Ascending aorta (tissue), 2 donors: ENCODE results near the gene ACOT11. TPM values are rescaled to one million over a fixed set of nuclear protein-coding genes. Genes with fewer than 3 reads are reported as not detected.

ENCODE experiments used
- DNase-seq, 2 donors: peaks; one replicate each; pipeline ENCODE4 v3.0.0-alpha.2; 2019; ENCODE audit warnings: low spot score in 2 of 2
- H3K27ac ChIP-seq, 2 donors: fragments of 200-600 bp; sonication (generic); one replicate each; pipeline ENCODE4 v1.5.1; 2016 to 2017; ENCODE audit warnings: mild to moderate bottlenecking in 1 of 2
- H3K27me3 ChIP-seq: fragments of 200-600 bp; sonication (generic); one replicate; pipeline ENCODE4 v1.5.1; 2017
- H3K36me3 ChIP-seq, 2 donors: fragments of 200-600 bp; sonication (generic); one replicate each; pipeline ENCODE4 v1.5.1; 2016
- H3K4me1 ChIP-seq, 2 donors: fragments of 200-600 bp; sonication (generic); one replicate each; pipeline ENCODE4 v1.5.1; 2016 to 2017; ENCODE audit warnings: mild to moderate bottlenecking in 1 of 2
- H3K4me3 ChIP-seq, 2 donors: fragments of 200-600 bp; sonication (generic); one replicate each; pipeline ENCODE4 v1.5.1; 2016 to 2017; ENCODE audit warnings: mild to moderate bottlenecking in 1 of 2
- H3K9me3 ChIP-seq, 2 donors: fragments of 200-600 bp; sonication (generic); one replicate each; pipeline ENCODE4 v1.5.1; 2016
- intact Hi-C: fragments of 100-400 bp; cut with DNase I; formaldehyde crosslinking; loops from one replicate; pipeline ENCODE4 v1.15.1; 2023
- total RNA-seq: library from RNA; depleted of rRNA; stranded (reverse); fragments of >200 nt; gene quantifications from one replicate; pipeline ENCODE4 v1.1.0, GENCODE V29; 2016
- TF ChIP-seq, protein P1 (sequence below), 3 experiments: fragments of 200-600 bp in 2 of 3; fragments of 450-650 bp in 1 of 3; sonication (generic) in 2 of 3; IDR thresholded peaks; one replicate each; pipeline ENCODE4 v1.5.1; 2016 to 2019; ENCODE audit warnings: antibody characterized with exemption in 3 of 3, mild to moderate bottlenecking in 1 of 3, moderate library complexity in 1 of 3

The ACOT11 gene
- total RNA-seq, 1 donor from 2014 or later, result 30.4 TPM

DNA sequence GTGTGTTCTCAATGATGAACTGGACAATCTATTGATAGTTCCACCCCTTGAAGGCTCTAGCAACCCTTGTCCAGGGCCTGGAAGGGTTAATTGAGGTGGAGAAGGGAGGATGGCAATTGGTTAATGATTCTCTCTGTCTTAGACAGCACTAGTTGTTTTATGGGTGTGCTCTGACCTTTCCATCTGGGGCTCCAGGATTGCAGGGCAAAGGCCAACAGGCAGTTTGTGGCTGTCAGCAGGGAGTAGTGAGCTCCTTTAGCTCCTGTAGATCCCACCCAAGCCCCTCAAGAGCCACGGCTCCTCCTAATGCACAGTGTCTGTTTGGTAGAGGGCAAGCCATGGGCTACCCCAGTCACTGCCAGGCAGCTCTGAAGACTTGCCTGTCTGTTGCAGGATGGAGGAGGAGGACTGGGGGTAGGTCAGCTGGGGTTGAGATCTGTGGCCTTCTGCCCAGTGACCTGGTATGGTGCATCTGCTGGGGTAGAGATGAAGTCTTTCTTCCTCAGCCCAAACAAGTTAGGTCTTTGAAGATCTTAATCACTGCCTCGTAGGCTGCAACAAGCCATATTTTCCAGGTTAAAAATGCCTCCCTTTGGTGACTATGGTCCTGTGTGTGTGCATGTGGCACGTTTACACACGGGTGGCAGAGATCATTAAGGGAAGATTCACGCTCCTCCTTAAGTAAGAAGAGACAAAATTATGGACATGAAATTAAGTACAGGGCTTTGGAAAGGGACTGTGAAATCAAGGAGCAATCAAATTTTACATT lies 101.3 kb downstream of the ACOT11 start:
- DNase-seq, result peak in 1 of 2 donors; percentile 31
- Histone ChIP-seq H3K9me3 (peaks cover 0 to 1% of the 10 kb centered on the region in 2 donors), H3K27ac (no peak overlapping the region), H3K4me1 (peaks cover 3 to 4% of the 10 kb centered on the region in 2 donors), H3K36me3 (no peaks in the 10 kb centered on the region), H3K4me3 (no peak overlapping the region), H3K27me3 (no peaks in the 10 kb centered on the region)
- intact Hi-C loops, result loop anchor here (5.0 kb wide), 1 partner anchor 107 kb away; no protein-coding TSS in a partner anchor
- TF ChIP-seq, protein P1, sequence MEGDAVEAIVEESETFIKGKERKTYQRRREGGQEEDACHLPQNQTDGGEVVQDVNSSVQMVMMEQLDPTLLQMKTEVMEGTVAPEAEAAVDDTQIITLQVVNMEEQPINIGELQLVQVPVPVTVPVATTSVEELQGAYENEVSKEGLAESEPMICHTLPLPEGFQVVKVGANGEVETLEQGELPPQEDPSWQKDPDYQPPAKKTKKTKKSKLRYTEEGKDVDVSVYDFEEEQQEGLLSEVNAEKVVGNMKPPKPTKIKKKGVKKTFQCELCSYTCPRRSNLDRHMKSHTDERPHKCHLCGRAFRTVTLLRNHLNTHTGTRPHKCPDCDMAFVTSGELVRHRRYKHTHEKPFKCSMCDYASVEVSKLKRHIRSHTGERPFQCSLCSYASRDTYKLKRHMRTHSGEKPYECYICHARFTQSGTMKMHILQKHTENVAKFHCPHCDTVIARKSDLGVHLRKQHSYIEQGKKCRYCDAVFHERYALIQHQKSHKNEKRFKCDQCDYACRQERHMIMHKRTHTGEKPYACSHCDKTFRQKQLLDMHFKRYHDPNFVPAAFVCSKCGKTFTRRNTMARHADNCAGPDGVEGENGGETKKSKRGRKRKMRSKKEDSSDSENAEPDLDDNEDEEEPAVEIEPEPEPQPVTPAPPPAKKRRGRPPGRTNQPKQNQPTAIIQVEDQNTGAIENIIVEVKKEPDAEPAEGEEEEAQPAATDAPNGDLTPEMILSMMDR (IDR thresholded peaks at IDR 0.05), result no peak

DNA sequence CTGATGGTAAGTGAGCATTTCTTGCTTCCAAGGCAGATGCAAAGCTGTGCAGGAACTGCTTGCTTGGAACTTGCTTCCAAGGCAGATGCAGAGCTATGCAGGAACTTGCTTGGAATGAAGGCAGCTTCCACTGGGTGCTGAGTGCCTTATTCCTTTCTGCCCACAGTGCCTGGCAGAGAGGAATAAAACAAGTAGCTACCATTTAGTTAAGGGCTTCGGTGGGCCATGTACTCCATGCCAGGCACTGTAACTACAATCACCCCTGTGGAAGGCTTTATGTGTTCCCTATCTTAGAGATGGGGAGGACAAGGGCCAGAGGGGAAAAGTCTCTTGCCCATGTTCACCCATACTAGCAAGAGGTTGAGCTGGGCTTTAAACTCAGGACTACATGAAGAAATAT lies 101.9 kb downstream of the ACOT11 start:
- no peaks in the 10 kb centered on the region for H3K27me3 ChIP-seq
- H3K27ac ChIP-seq, result no peak overlapping the region
- no peak for DNase-seq
- H3K4me1 ChIP-seq, result peaks cover 3 to 4% of the 10 kb centered on the region in 2 donors
- no peaks in the 10 kb centered on the region for H3K9me3 ChIP-seq
- H3K36me3 ChIP-seq, result no peaks in the 10 kb centered on the region
- H3K4me3 ChIP-seq, result no peak overlapping the region
- TF ChIP-seq, protein P1 (IDR thresholded peaks at IDR 0.05), result no peak
- intact Hi-C loops, result loop anchor here (5.0 kb wide), 1 partner anchor 108 kb away; no protein-coding TSS in a partner anchor

DNA sequence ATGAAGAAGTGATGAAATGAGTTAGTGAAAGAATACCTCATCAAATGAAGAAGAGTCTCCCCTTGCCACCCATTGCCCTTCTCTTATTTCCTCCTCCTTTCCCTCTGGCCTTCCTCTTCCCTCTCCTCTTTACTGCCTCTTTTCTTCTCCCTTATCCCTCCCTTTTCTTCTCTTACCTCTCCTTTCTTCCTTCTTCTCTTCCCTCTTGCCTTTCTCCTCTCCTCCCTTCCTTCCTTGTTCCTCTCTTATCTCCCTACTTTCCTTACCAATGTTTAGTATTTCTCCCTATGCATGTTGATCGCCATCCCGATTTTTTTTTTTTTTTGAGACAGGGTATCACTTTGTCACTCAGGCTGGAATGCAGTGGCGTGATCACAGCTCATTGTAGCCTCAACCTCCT lies 102.4 kb downstream of the ACOT11 start:
- Histone ChIP-seq H3K27ac (no peak overlapping the region), H3K27me3 (no peaks in the 10 kb centered on the region), H3K36me3 (no peaks in the 10 kb centered on the region), H3K9me3 (no peaks in the 10 kb centered on the region), H3K4me3 (no peak overlapping the region), H3K4me1 (peaks cover 3 to 4% of the 10 kb centered on the region in 2 donors)
- intact Hi-C loops, result no loop called here
- TF ChIP-seq, protein P1 (IDR thresholded peaks at IDR 0.05), result no peak
- no peak for DNase-seq

DNA sequence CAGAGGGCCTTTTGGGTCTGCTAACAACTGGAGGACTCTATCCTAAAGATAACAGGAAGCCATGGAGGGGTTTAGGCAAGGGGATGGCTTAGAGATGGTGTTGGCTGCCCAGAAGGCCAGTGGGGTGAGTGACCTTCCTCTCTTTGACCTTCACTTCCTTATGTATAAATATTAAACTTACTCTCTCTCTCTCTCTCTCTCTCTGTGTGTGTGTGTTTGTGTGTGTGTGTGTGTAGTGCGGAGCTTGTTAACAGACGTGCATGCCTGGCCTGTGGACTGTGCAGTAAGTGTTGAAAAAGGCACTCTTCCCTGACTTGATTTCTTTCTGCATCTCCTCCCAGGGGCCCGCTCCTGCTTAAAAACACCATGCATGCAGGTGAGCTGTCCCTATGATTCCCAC lies 103.6 kb downstream of the ACOT11 start:
- intact Hi-C loops, result no loop called here
- Histone ChIP-seq H3K4me1 (no peaks in the 10 kb centered on the region), H3K27ac (no peak overlapping the region), H3K36me3 (no peaks in the 10 kb centered on the region), H3K4me3 (no peak overlapping the region), H3K9me3 (no peaks in the 10 kb centered on the region), H3K27me3 (no peaks in the 10 kb centered on the region)
- no peak for DNase-seq
- TF ChIP-seq, protein P1 (IDR thresholded peaks at IDR 0.05), result no peak

DNA sequence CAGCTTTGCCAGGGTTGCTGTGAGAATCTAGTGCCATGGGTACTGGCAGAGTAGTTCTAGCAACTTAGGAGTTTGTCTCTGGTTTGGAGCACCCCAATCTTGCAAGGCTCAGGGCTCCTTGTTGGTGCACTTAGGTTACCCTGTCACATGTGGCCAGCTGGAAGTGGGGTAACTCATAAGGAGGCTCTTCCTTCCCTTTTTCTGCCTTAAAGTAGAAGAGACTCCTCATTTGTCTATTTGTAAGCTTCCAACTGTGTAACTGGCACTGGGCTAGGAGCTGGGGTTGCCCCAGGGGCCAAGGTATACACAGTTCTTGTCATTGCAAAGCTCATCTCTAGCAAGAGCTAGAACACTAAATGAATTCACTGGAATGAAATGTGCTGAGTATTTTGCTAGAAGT lies 104.1 kb downstream of the ACOT11 start:
- Histone ChIP-seq H3K36me3 (no peaks in the 10 kb centered on the region), H3K9me3 (no peaks in the 10 kb centered on the region), H3K4me3 (no peak overlapping the region), H3K4me1 (no peaks in the 10 kb centered on the region), H3K27me3 (no peaks in the 10 kb centered on the region), H3K27ac (no peak overlapping the region)
- TF ChIP-seq, protein P1 (IDR thresholded peaks at IDR 0.05), result no peak
- no peak for DNase-seq
- intact Hi-C loops, result no loop called here
